SK-N-SH (cell line): ENCODE data around the gene FAM3C. TPM values are rescaled to one million over a fixed set of nuclear protein-coding genes. Genes with fewer than 3 reads are reported as not detected.

Source experiments
- CTCF ChIA-PET: fragments of 300-600, 350-600 bp; formaldehyde crosslinking; extraction: SDS; loops from one replicate; lab custom pipeline; 2021; lab: Yijun Ruan, JAX
- POLR2A ChIA-PET: fragments of 350-600 bp; sonication (Branson Sonifier 250); formaldehyde crosslinking; extraction: SDS; loops from one replicate; lab custom pipeline; 2020; ENCODE audit warnings: antibody characterized with exemption, inconsistent platforms; lab: Yijun Ruan, JAX
- DNase-seq: peaks from one replicate; pipeline ENCODE4 v3.0.0; 2012
- H2AFZ ChIP-seq: fragments of 200-600 bp; sonication (generic); 2 replicates; pipeline ENCODE4 v1.8.1; 2016; ENCODE audit warnings: antibody characterized with exemption, mild to moderate bottlenecking, low read depth
- H3F3A ChIP-seq: fragments of 200-600 bp; sonication (generic); replicated peaks from 2 replicates; pipeline ENCODE3; 2016; ENCODE audit warnings: antibody characterized with exemption, mild to moderate bottlenecking; ENCODE audit not compliant: insufficient read depth
- H3K27ac ChIP-seq, 2 experiments: fragments of 200-500 bp in 1 of 2; fragments of 200-600 bp in 1 of 2; sonication (Bioruptor generic) in 1 of 2; sonication (generic), shearing (Covaris generic) in 1 of 2; 2 replicates each; pipeline versions ENCODE4 v1.5.1 to v1.6.1; 2014 to 2016; ENCODE audit warnings: low read depth in 2 of 2, inconsistent platforms in 1 of 2, low read length in 1 of 2, mild to moderate bottlenecking in 1 of 2, mixed read lengths in 1 of 2
- H3K27me3 ChIP-seq: fragments of 200-600 bp; sonication (generic), shearing (Covaris generic); 2 replicates; pipeline ENCODE4 v1.6.1; 2016; ENCODE audit warnings: mixed run types; ENCODE audit not compliant: insufficient read depth
- H3K36me3 ChIP-seq, 2 experiments: fragments of 200-500 bp in 1 of 2; fragments of 200-600 bp in 1 of 2; sonication (Bioruptor generic) in 1 of 2; sonication (generic) in 1 of 2; replicated peaks in 1 of 2; 2 replicates each; pipeline versions ENCODE3 to v1.5.1; 2014 to 2016; ENCODE audit warnings: low read length in 1 of 2, mild to moderate bottlenecking in 1 of 2; ENCODE audit not compliant: insufficient read depth in 2 of 2, control insufficient read depth in 1 of 2
- H3K4me1 ChIP-seq, 2 experiments: fragments of 200-500 bp in 1 of 2; fragments of 200-600 bp in 1 of 2; sonication (Bioruptor generic) in 1 of 2; sonication (generic), shearing (Covaris generic) in 1 of 2; 2 replicates each; pipeline versions ENCODE4 v1.5.1 to v1.6.1; 2014 to 2016; ENCODE audit warnings: low read depth in 1 of 2, low read length in 1 of 2, mixed run types in 1 of 2; ENCODE audit not compliant: insufficient read depth in 2 of 2, control insufficient read depth in 1 of 2
- H3K4me2 ChIP-seq: fragments of 200-600 bp; sonication (generic), shearing (Covaris generic); 2 replicates; pipeline ENCODE4 v1.6.1; 2017; ENCODE audit warnings: mixed run types
- H3K4me3 ChIP-seq, 2 experiments: fragments of 200-500 bp in 1 of 2; fragments of 200-600 bp in 1 of 2; sonication (Bioruptor generic) in 1 of 2; sonication (generic), shearing (Covaris generic) in 1 of 2; 2 replicates each; pipeline versions ENCODE4 v1.5.1 to v1.8.1; 2014 to 2016; ENCODE audit warnings: low read depth in 2 of 2, inconsistent platforms in 1 of 2, low read length in 1 of 2, mild to moderate bottlenecking in 1 of 2, mixed read lengths in 1 of 2, moderate library complexity in 1 of 2
- H3K79me2 ChIP-seq: fragments of 200-600 bp; sonication (generic); 2 replicates; pipeline ENCODE4 v1.8.1; 2017; ENCODE audit warnings: mild to moderate bottlenecking; ENCODE audit not compliant: insufficient read depth
- H3K9ac ChIP-seq: fragments of 200-600 bp; sonication (generic); 2 replicates; pipeline ENCODE4 v1.6.1; 2017; ENCODE audit warnings: mixed run types
- H3K9me2 ChIP-seq: fragments of 200-600 bp; sonication (generic); 2 replicates; pipeline ENCODE4 v1.6.1; 2017; ENCODE audit warnings: mixed run types
- H3K9me3 ChIP-seq: fragments of 200-600 bp; sonication (generic); 2 replicates; pipeline ENCODE4 v1.6.1; 2017; ENCODE audit warnings: mixed run types, mild to moderate bottlenecking, moderate library complexity
- H4K20me1 ChIP-seq: fragments of 200-600 bp; sonication (generic); 2 replicates; pipeline ENCODE4 v1.6.1; 2017; ENCODE audit warnings: mild to moderate bottlenecking, mixed run types; ENCODE audit not compliant: insufficient read depth
- NFIC ChIP-seq: IDR thresholded peaks from 2 replicates; pipeline ENCODE4 v1.4.0; 2012; ENCODE audit warnings: borderline replicate concordance
- NRF1 ChIP-seq: IDR thresholded peaks from 2 replicates; pipeline ENCODE4 v1.6.1; 2012; ENCODE audit warnings: low read depth, mild to moderate bottlenecking, low read length
- SIN3A ChIP-seq: IDR thresholded peaks from 2 replicates; pipeline ENCODE4 v1.6.1; 2012; ENCODE audit warnings: low read depth, mild to moderate bottlenecking, low read length, moderate library complexity, borderline replicate concordance
- SMC3 ChIP-seq: IDR thresholded peaks from 2 replicates; pipeline ENCODE4 v1.6.1; 2012; ENCODE audit warnings: low read depth, low read length, improper control_type of control experiment
- TAF1 ChIP-seq: IDR thresholded peaks from 2 replicates; pipeline ENCODE4 v1.6.1; 2012; ENCODE audit warnings: low read depth, mild to moderate bottlenecking, low read length, moderate library complexity, borderline replicate concordance
- WGBS: methylation state at CpG from one replicate; pipeline ENCODE4 v1.1.6; 2017; ENCODE audit warnings: low lambda C conversion rate; 5-methylcytosine and 5-hydroxymethylcytosine counted together
- polyA plus RNA-seq, 3 experiments: library from polyadenylated mRNA; depleted of rRNA; stranded (reverse); fragments of >200 nt; gene quantifications; 2 replicates each; pipeline ENCODE4 v1.2.3, GENCODE V29; 2012
- TF ChIP-seq, protein P1 (sequence below): fragments of 150-350 bp; IDR thresholded peaks from 2 replicates; pipeline ENCODE4 v1.6.1; 2016; ENCODE audit warnings: mild to moderate bottlenecking, low read depth, low read length
- TF ChIP-seq, protein P2 (sequence below): fragments of 150-350 bp; IDR thresholded peaks from 2 replicates; pipeline ENCODE4 v1.6.1; 2017; ENCODE audit warnings: antibody characterized with exemption, low read length, low read depth, borderline replicate concordance
- TF ChIP-seq, protein P3 (sequence below): fragments of 200-600 bp; sonication (generic); IDR thresholded peaks from 2 replicates; pipeline ENCODE4 v1.6.1; 2017; ENCODE audit warnings: antibody characterized with exemption, mild to moderate bottlenecking, moderate library complexity

The FAM3C gene
- polyA plus RNA-seq, 1 of the 3 experiments (the other 2 are of a cell fraction): 80.0 TPM

- no peaks in the 10 kb centered on the region for H4K20me1 ChIP-seq
- peaks cover 17% of the 10 kb centered on the region for H3F3A ChIP-seq
- H2AFZ ChIP-seq: no peak overlapping the region
- POLR2A ChIA-PET: no interaction called here
- peaks cover 4 to 35% of the 10 kb centered on the region in 2 experiments; a peak in 3 of 4 replicates for H3K4me1 ChIP-seq
- H3K9ac ChIP-seq: no peak overlapping the region
- DNase-seq: no peak
- no peak overlapping the region for H3K4me2 ChIP-seq
- no peaks in the 10 kb centered on the region for H3K9me2 ChIP-seq
- CTCF ChIA-PET: interaction anchor here (0.7 to 2.5 kb wide), 3 partner anchors 25 to 176 kb away, joined by 3 to 14 read pairs (median 3); partner anchors contain the start of gene FAM3C
- TF ChIP-seq SIN3A (no peak), TAF1 (no peak), SMC3 (no peak)
- TF ChIP-seq, protein P1, sequence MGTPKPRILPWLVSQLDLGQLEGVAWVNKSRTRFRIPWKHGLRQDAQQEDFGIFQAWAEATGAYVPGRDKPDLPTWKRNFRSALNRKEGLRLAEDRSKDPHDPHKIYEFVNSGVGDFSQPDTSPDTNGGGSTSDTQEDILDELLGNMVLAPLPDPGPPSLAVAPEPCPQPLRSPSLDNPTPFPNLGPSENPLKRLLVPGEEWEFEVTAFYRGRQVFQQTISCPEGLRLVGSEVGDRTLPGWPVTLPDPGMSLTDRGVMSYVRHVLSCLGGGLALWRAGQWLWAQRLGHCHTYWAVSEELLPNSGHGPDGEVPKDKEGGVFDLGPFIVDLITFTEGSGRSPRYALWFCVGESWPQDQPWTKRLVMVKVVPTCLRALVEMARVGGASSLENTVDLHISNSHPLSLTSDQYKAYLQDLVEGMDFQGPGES: no peak
- TF ChIP-seq, protein P2, sequence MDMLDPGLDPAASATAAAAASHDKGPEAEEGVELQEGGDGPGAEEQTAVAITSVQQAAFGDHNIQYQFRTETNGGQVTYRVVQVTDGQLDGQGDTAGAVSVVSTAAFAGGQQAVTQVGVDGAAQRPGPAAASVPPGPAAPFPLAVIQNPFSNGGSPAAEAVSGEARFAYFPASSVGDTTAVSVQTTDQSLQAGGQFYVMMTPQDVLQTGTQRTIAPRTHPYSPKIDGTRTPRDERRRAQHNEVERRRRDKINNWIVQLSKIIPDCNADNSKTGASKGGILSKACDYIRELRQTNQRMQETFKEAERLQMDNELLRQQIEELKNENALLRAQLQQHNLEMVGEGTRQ: no peak
- 96% methylated on average over 1 of the region's 1 CpG for WGBS
- H3K79me2 ChIP-seq: peaks cover 26% of the 10 kb centered on the region
- H3K27ac ChIP-seq: peak overlapping the region in 1 of 2 experiments; percentile 14; a peak in 1 of 4 replicates
- H3K27me3 ChIP-seq: no peaks in the 10 kb centered on the region
- peaks cover 64 to 72% of the 10 kb centered on the region in 2 experiments for H3K36me3 ChIP-seq
- H3K9me3 ChIP-seq: no peaks in the 10 kb centered on the region
- H3K4me3 ChIP-seq: no peak overlapping the region
These were observed 24.7 kb downstream of the FAM3C start for GRCh38 chr7:121371367-121371766.

GRCh38 chr7:121369462-121369861, 26.6 kb downstream of the FAM3C start:
- Histone ChIP-seq H3K9me3 (no peaks in the 10 kb centered on the region), H3K4me1 (peaks cover 4 to 35% of the 10 kb centered on the region in 2 experiments; a peak in 3 of 4 replicates), H3F3A (peaks cover 14% of the 10 kb centered on the region), H2AFZ (no peak overlapping the region), H3K9me2 (no peaks in the 10 kb centered on the region), H3K27ac (peak overlapping the region in 1 of 2 experiments; percentile 23; a peak in 1 of 4 replicates), H4K20me1 (no peaks in the 10 kb centered on the region), H3K79me2 (peaks cover 40% of the 10 kb centered on the region)
- no peak for DNase-seq
- CTCF ChIA-PET: interaction anchor here (0.6 to 4.8 kb wide), 11 partner anchors 11 to 625 kb away, joined by 3 to 94 read pairs (median 5); partner anchors contain the start of gene FAM3C
- 75% methylated on average over 2 of the region's 2 CpGs for WGBS
- TF ChIP-seq, protein P3, sequence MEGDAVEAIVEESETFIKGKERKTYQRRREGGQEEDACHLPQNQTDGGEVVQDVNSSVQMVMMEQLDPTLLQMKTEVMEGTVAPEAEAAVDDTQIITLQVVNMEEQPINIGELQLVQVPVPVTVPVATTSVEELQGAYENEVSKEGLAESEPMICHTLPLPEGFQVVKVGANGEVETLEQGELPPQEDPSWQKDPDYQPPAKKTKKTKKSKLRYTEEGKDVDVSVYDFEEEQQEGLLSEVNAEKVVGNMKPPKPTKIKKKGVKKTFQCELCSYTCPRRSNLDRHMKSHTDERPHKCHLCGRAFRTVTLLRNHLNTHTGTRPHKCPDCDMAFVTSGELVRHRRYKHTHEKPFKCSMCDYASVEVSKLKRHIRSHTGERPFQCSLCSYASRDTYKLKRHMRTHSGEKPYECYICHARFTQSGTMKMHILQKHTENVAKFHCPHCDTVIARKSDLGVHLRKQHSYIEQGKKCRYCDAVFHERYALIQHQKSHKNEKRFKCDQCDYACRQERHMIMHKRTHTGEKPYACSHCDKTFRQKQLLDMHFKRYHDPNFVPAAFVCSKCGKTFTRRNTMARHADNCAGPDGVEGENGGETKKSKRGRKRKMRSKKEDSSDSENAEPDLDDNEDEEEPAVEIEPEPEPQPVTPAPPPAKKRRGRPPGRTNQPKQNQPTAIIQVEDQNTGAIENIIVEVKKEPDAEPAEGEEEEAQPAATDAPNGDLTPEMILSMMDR: no peak
- TF ChIP-seq NRF1 (no peak), NFIC (peak; percentile 74)
- TF ChIP-seq, all 33 proteins: peak for 1
- no peak overlapping the region for H3K4me2 ChIP-seq
- no peak overlapping the region for H3K4me3 ChIP-seq
- no peaks in the 10 kb centered on the region for H3K27me3 ChIP-seq
- POLR2A ChIA-PET: no interaction called here
- no peak overlapping the region for H3K9ac ChIP-seq
- H3K36me3 ChIP-seq: peaks cover 61 to 71% of the 10 kb centered on the region in 2 experiments
